ENCODE results near the gene NUMBL.

NUMBL gene

GRCh38 chr19:40716482-40717324 lies 26.3 kb upstream of the NUMBL start, which contains the start of the genes COQ8B and ITPKC:
Gene COQ8B (minus strand): TSS chr19:40716886. CDS start chr19:40714632, 2,254 bp downstream.
Gene ITPKC (plus strand): TSS chr19:40717112. CDS start chr19:40717136, 24 bp downstream.
- H3K4me3 ChIP-seq (ENCODE audit: low read depth in 1 of 2, low read length in 2 of 2): peak within 1 kb of the TSS; percentile 89 to 90
- peaks cover 0 to 5% of the 10 kb centered on the region in 2 donors for H3K36me3 ChIP-seq (ENCODE audit: control insufficient read depth in 1 of 2, insufficient read depth in 2 of 2, low read length in 2 of 2)
- H3K9me3 ChIP-seq (ENCODE audit: control insufficient read depth in 1 of 2, low read length in 2 of 2): no peaks in the 10 kb centered on the region
- peak within 1 kb of the TSS; percentile 97 for H3K27ac ChIP-seq (ENCODE audit: low read depth, low read length)
- peaks cover 35 to 46% of the 10 kb centered on the region in 2 donors for H3K4me1 ChIP-seq (ENCODE audit: control insufficient read depth in 1 of 2, insufficient read depth in 2 of 2, low read length in 2 of 2)
- peak within 1 kb of the TSS; percentile 98 to 99 for H3K9ac ChIP-seq (ENCODE audit: low read depth in 1 of 2, low read length in 2 of 2)
- no peaks in the 10 kb centered on the region for H3K27me3 ChIP-seq (ENCODE audit: control insufficient read depth in 1 of 2, insufficient read depth in 2 of 2, low read length in 2 of 2)

GRCh38 chr19:40716031-40716481 lies 25.6 kb upstream of the NUMBL start:
- H3K9me3 ChIP-seq (ENCODE audit: control insufficient read depth in 1 of 2, low read length in 2 of 2): no peaks in the 10 kb centered on the region
- peak overlapping the region; percentile 89 to 90 for H3K4me3 ChIP-seq (ENCODE audit: low read depth in 1 of 2, low read length in 2 of 2)
- peaks cover 0 to 11% of the 10 kb centered on the region in 2 donors for H3K36me3 ChIP-seq (ENCODE audit: control insufficient read depth in 1 of 2, insufficient read depth in 2 of 2, low read length in 2 of 2)
- peaks cover 35 to 43% of the 10 kb centered on the region in 2 donors for H3K4me1 ChIP-seq (ENCODE audit: control insufficient read depth in 1 of 2, insufficient read depth in 2 of 2, low read length in 2 of 2)
- H3K27ac ChIP-seq (ENCODE audit: low read depth, low read length): peak overlapping the region; percentile 97
- H3K27me3 ChIP-seq (ENCODE audit: control insufficient read depth in 1 of 2, insufficient read depth in 2 of 2, low read length in 2 of 2): no peaks in the 10 kb centered on the region
- peak overlapping the region; percentile 78 to 99 for H3K9ac ChIP-seq (ENCODE audit: low read depth in 1 of 2, low read length in 2 of 2)

DNA sequence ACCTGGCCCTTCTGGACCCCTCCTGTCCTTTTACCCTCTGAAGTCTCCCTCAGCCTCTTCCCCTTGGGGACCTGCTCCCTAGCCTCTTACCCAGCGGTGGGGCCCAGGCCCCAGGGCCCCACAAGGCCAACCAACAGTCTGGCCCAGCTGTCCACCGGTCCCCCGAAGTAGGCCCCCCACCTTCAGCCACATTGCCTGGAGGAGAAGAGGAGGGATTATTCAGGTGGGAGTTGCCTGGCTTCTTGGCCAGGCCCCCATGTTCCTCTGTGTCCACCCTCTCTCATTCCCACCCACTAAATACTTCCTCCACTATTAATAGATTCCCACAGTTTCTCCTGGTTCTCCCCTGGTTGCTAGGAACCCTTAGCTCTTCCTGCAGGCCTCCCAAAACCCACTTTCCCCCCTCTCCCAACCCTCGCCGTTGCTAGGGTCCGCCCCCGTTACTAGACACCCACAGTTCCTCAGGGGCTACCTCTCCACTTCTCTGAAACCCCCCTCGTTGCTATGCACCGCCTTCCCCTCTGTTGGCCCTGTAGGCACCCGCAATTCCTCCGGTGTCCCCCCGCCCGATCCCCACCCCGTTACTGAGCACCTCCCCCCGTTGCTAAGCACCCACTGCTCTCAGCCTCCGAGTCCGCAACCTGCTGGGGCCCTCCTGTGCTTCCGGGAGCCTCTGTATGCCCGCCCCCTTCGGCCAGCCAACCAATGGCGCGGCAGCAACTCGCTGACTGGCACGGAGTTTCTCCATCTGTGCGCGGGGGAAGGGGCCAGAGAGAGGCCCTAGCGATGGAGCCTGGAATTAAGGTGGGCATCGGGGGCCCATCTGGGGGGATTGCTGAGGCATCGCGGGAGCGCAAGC lies 24.2 kb upstream of the NUMBL start:
- Histone ChIP-seq H3K4me1 (ENCODE audit: control insufficient read depth in 1 of 2, insufficient read depth in 2 of 2, low read length in 2 of 2) (peaks cover 24 to 34% of the 10 kb centered on the region in 2 donors), H3K36me3 (ENCODE audit: control insufficient read depth in 1 of 2, insufficient read depth in 2 of 2, low read length in 2 of 2) (peaks cover 0 to 15% of the 10 kb centered on the region in 2 donors), H3K9ac (ENCODE audit: low read depth in 1 of 2, low read length in 2 of 2) (peak overlapping the region; percentile 78 to 99), H3K27me3 (ENCODE audit: control insufficient read depth in 1 of 2, insufficient read depth in 2 of 2, low read length in 2 of 2) (no peaks in the 10 kb centered on the region), H3K27ac (ENCODE audit: low read depth, low read length) (peak overlapping the region; percentile 97), H3K4me3 (ENCODE audit: low read depth in 1 of 2, low read length in 2 of 2) (peak overlapping the region; percentile 89 to 90), H3K9me3 (ENCODE audit: control insufficient read depth in 1 of 2, low read length in 2 of 2) (no peaks in the 10 kb centered on the region)

DNA sequence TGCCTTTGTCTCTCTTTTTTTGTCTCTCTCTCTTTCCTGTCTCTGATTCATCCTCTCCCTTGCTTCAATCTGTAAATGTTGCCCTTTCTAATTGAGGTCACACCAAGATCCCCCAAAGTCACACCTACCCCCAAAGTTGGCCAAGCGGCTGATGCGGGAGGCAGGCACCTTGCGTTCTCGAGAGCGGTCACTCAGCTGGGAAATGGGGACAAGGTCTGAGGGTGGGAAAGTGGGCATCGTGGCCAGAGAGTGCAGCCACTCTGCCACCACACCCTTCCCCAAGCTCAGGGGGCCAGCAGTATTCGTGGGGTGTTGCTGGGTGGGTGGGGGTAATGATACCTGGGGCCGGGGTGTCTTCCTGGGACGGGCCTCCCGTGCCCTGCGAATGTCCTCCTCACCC lies 23.5 kb upstream of the NUMBL start:
- Histone ChIP-seq H3K9me3 (ENCODE audit: control insufficient read depth in 1 of 2, low read length in 2 of 2) (no peaks in the 10 kb centered on the region), H3K27ac (ENCODE audit: low read depth, low read length) (no peak overlapping the region), H3K4me3 (ENCODE audit: low read depth in 1 of 2, low read length in 2 of 2) (peak overlapping the region in 1 of 2 donors; percentile 90), H3K27me3 (ENCODE audit: control insufficient read depth in 1 of 2, insufficient read depth in 2 of 2, low read length in 2 of 2) (no peaks in the 10 kb centered on the region), H3K4me1 (ENCODE audit: control insufficient read depth in 1 of 2, insufficient read depth in 2 of 2, low read length in 2 of 2) (peaks cover 20 to 29% of the 10 kb centered on the region in 2 donors), H3K9ac (ENCODE audit: low read depth in 1 of 2, low read length in 2 of 2) (peak overlapping the region in 1 of 2 donors; percentile 99), H3K36me3 (ENCODE audit: control insufficient read depth in 1 of 2, insufficient read depth in 2 of 2, low read length in 2 of 2) (peaks cover 0 to 17% of the 10 kb centered on the region in 2 donors)

GRCh38 chr19:40709817-40710216 lies 19.4 kb upstream of the NUMBL start:
- Histone ChIP-seq H3K4me3 (ENCODE audit: low read depth in 1 of 2, low read length in 2 of 2) (no peak overlapping the region), H3K36me3 (ENCODE audit: control insufficient read depth in 1 of 2, insufficient read depth in 2 of 2, low read length in 2 of 2) (peaks cover 7 to 41% of the 10 kb centered on the region in 2 donors)

DNA sequence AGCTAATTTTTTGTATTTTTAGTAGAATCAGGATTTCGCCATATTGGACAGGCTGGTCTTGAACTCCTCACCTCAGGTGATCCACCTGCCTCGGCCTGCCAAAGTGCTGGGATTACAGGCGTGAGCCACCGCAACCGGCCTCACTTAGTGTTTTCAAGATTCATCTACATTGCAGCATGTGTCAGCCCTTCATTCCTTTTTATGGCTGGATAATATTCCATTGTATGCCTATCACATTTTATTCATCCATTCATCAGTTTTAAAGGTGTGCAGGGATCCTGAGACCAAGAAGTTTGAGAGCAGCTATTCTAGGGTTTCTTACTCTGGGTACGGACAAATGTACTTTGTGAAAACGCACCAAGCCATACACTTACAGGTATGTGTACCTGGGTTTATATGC lies 17.2 kb upstream of the NUMBL start:
- H3K4me3 ChIP-seq (ENCODE audit: low read depth in 1 of 2, low read length in 2 of 2): no peak overlapping the region
- no peaks in the 10 kb centered on the region for H3K4me1 ChIP-seq (ENCODE audit: control insufficient read depth in 1 of 2, insufficient read depth in 2 of 2, low read length in 2 of 2)
- H3K27ac ChIP-seq (ENCODE audit: low read depth, low read length): no peak overlapping the region
- no peak overlapping the region for H3K9ac ChIP-seq (ENCODE audit: low read depth in 1 of 2, low read length in 2 of 2)
- H3K9me3 ChIP-seq (ENCODE audit: control insufficient read depth in 1 of 2, low read length in 2 of 2): no peaks in the 10 kb centered on the region
- no peaks in the 10 kb centered on the region for H3K27me3 ChIP-seq (ENCODE audit: control insufficient read depth in 1 of 2, insufficient read depth in 2 of 2, low read length in 2 of 2)
- H3K36me3 ChIP-seq (ENCODE audit: control insufficient read depth in 1 of 2, insufficient read depth in 2 of 2, low read length in 2 of 2): peaks cover 20 to 61% of the 10 kb centered on the region in 2 donors

More at GRCh38 chr19:40709817-40710216, 19.4 kb upstream of the NUMBL start:
- H3K9me3 ChIP-seq (ENCODE audit: control insufficient read depth in 1 of 2, low read length in 2 of 2): no peaks in the 10 kb centered on the region
- no peak overlapping the region for H3K9ac ChIP-seq (ENCODE audit: low read depth in 1 of 2, low read length in 2 of 2)
- H3K4me1 ChIP-seq (ENCODE audit: control insufficient read depth in 1 of 2, insufficient read depth in 2 of 2, low read length in 2 of 2): no peaks in the 10 kb centered on the region
- H3K27me3 ChIP-seq (ENCODE audit: control insufficient read depth in 1 of 2, insufficient read depth in 2 of 2, low read length in 2 of 2): no peaks in the 10 kb centered on the region
- no peak overlapping the region for H3K27ac ChIP-seq (ENCODE audit: low read depth, low read length)

GRCh38 chr19:40705950-40706619 lies 15.6 kb upstream of the NUMBL start:
- Histone ChIP-seq H3K4me1 (ENCODE audit: control insufficient read depth in 1 of 2, insufficient read depth in 2 of 2, low read length in 2 of 2) (no peaks in the 10 kb centered on the region), H3K9me3 (ENCODE audit: control insufficient read depth in 1 of 2, low read length in 2 of 2) (no peaks in the 10 kb centered on the region), H3K27me3 (ENCODE audit: control insufficient read depth in 1 of 2, insufficient read depth in 2 of 2, low read length in 2 of 2) (no peaks in the 10 kb centered on the region), H3K4me3 (ENCODE audit: low read depth in 1 of 2, low read length in 2 of 2) (no peak overlapping the region), H3K9ac (ENCODE audit: low read depth in 1 of 2, low read length in 2 of 2) (no peak overlapping the region), H3K36me3 (ENCODE audit: control insufficient read depth in 1 of 2, insufficient read depth in 2 of 2, low read length in 2 of 2) (peaks cover 24 to 65% of the 10 kb centered on the region in 2 donors), H3K27ac (ENCODE audit: low read depth, low read length) (no peak overlapping the region)

GRCh38 chr19:40705362-40705651 lies 14.9 kb upstream of the NUMBL start:
- H3K9ac ChIP-seq (ENCODE audit: low read depth in 1 of 2, low read length in 2 of 2): no peak overlapping the region
- peaks cover 24 to 73% of the 10 kb centered on the region in 2 donors for H3K36me3 ChIP-seq (ENCODE audit: control insufficient read depth in 1 of 2, insufficient read depth in 2 of 2, low read length in 2 of 2)
- no peaks in the 10 kb centered on the region for H3K9me3 ChIP-seq (ENCODE audit: control insufficient read depth in 1 of 2, low read length in 2 of 2)
- H3K4me3 ChIP-seq (ENCODE audit: low read depth in 1 of 2, low read length in 2 of 2): no peak overlapping the region
- no peak overlapping the region for H3K27ac ChIP-seq (ENCODE audit: low read depth, low read length)
- no peaks in the 10 kb centered on the region for H3K27me3 ChIP-seq (ENCODE audit: control insufficient read depth in 1 of 2, insufficient read depth in 2 of 2, low read length in 2 of 2)
- H3K4me1 ChIP-seq (ENCODE audit: control insufficient read depth in 1 of 2, insufficient read depth in 2 of 2, low read length in 2 of 2): no peaks in the 10 kb centered on the region

DNA sequence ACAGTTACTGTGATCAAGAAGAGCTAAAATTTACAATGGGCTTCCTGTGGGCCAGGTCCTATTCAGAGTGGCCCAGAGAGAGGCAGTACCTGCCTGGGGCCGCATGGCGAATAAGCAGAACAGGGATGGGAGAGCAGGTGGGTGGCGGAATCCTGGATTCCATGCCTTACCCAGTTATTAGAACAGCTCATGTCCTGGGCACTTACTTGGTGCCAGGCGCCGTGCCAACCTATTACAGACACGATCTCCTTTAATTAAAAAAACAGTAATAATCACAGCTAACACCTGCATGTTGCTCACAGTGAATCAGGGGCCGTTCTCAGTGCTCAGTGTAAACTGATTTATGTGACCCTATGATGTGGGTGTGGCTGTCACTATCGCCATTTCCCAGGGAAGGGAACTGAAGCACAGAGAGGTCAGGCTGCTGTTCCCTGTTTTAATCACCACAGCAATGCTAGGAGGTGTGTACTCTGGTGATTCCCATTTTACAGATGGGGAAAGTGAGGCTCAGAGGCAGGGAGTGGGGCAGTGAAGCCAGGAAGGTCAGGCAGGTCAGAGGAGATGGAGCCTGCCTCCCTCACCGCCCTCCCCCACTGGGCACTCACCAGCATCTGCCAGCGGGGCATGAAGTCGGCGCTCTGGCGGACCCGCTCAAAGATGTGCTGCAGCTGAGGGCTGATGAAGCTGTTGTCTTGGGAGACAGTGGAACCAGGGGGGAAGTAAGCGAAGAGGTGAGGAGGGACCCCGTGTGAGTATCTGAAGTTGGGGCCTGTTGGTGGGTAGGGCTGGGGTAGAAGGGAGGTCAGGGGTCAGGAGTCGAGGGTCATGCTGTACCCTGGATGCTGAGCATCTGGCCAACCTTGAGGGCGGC lies 14.3 kb upstream of the NUMBL start:
- Histone ChIP-seq H3K27ac (ENCODE audit: low read depth, low read length) (no peak overlapping the region), H3K36me3 (ENCODE audit: control insufficient read depth in 1 of 2, insufficient read depth in 2 of 2, low read length in 2 of 2) (peaks cover 24 to 75% of the 10 kb centered on the region in 2 donors), H3K4me3 (ENCODE audit: low read depth in 1 of 2, low read length in 2 of 2) (no peak overlapping the region), H3K9me3 (ENCODE audit: control insufficient read depth in 1 of 2, low read length in 2 of 2) (no peaks in the 10 kb centered on the region), H3K4me1 (ENCODE audit: control insufficient read depth in 1 of 2, insufficient read depth in 2 of 2, low read length in 2 of 2) (no peaks in the 10 kb centered on the region), H3K9ac (ENCODE audit: low read depth in 1 of 2, low read length in 2 of 2) (no peak overlapping the region), H3K27me3 (ENCODE audit: control insufficient read depth in 1 of 2, insufficient read depth in 2 of 2, low read length in 2 of 2) (no peaks in the 10 kb centered on the region)
